ENCODE results near the gene ZNF384.

ZNF384 gene

GRCh38 chr12:6646276-6647082, 42.7 kb downstream of the ZNF384 start:
- Histone ChIP-seq H3K4me1 (peaks cover 0 to 14% (median 5%) of the 10 kb centered on the region in 4 donors), H3K4me3 (peak overlapping the region; percentile 46 to 53), H3K27ac (peak overlapping the region in 1 of 2 donors; percentile 62), H3K36me3 (peaks cover 28 to 37% (median 28%) of the 10 kb centered on the region in 3 donors), H3K27me3 (no peaks in the 10 kb centered on the region), H3K9me3 (no peaks in the 10 kb centered on the region)
- no peak for DNase-seq
- no peak for TF ChIP-seq CTCF (IDR thresholded peaks at IDR 0.05)
- intact Hi-C loops (cut with DNase I; ENCODE audit: low total_unique reads) = no loop called here

GRCh38 chr12:6644903-6645302, 44.3 kb downstream of the ZNF384 start:
- H3K4me1 ChIP-seq = peaks cover 0 to 14% (median 5%) of the 10 kb centered on the region in 4 donors
- no peaks in the 10 kb centered on the region for H3K9me3 ChIP-seq
- intact Hi-C loops (cut with DNase I; ENCODE audit: low total_unique reads) = no loop called here
- no peaks in the 10 kb centered on the region for H3K27me3 ChIP-seq
- peak; percentile 10 to 32 for TF ChIP-seq CTCF (IDR thresholded peaks at IDR 0.05)
- no peak overlapping the region for H3K27ac ChIP-seq
- H3K4me3 ChIP-seq = no peak overlapping the region
- peak in 1 of 2 donors; percentile 46 for DNase-seq
- H3K36me3 ChIP-seq = peaks cover 13 to 21% (median 13%) of the 10 kb centered on the region in 3 donors

- peaks cover 8 to 15% (median 9%) of the 10 kb centered on the region in 3 donors for H3K36me3 ChIP-seq
- H3K9me3 ChIP-seq = no peaks in the 10 kb centered on the region
- DNase-seq = peak in 1 of 2 donors; percentile 26
- no peak overlapping the region for H3K4me3 ChIP-seq
- no peak overlapping the region for H3K27ac ChIP-seq
- H3K4me1 ChIP-seq = peaks cover 0 to 14% (median 5%) of the 10 kb centered on the region in 4 donors
- intact Hi-C loops (cut with DNase I; ENCODE audit: low total_unique reads) = no loop called here
- no peak for TF ChIP-seq CTCF (IDR thresholded peaks at IDR 0.05)
- no peaks in the 10 kb centered on the region for H3K27me3 ChIP-seq
Measured at GRCh38 chr12:6644257-6644596, 44.9 kb downstream of the ZNF384 start.

- intact Hi-C loops (cut with DNase I; ENCODE audit: low total_unique reads) = loop anchor here (2.0 kb wide), 1 partner anchor 23 kb away; no protein-coding TSS in a partner anchor
- Histone ChIP-seq H3K27ac (no peak overlapping the region), H3K9me3 (no peaks in the 10 kb centered on the region), H3K4me1 (peaks cover 0 to 14% (median 5%) of the 10 kb centered on the region in 4 donors), H3K27me3 (peaks cover 0 to 3% of the 10 kb centered on the region in 2 donors), H3K36me3 (peaks cover 7 to 9% (median 8%) of the 10 kb centered on the region in 3 donors), H3K4me3 (no peak overlapping the region)
- DNase-seq = peak in 1 of 2 donors; percentile 24
- no peak for TF ChIP-seq CTCF (IDR thresholded peaks at IDR 0.05)
Measured at GRCh38 chr12:6643569-6644256, 45.5 kb downstream of the ZNF384 start.

- no peak for TF ChIP-seq CTCF (IDR thresholded peaks at IDR 0.05)
- DNase-seq = no peak
- no peaks in the 10 kb centered on the region for H3K9me3 ChIP-seq
- no peak overlapping the region for H3K4me3 ChIP-seq
- H3K36me3 ChIP-seq = no peaks in the 10 kb centered on the region
- no peak overlapping the region for H3K27ac ChIP-seq
- no peaks in the 10 kb centered on the region for H3K4me1 ChIP-seq
- H3K27me3 ChIP-seq = peaks cover 0 to 6% of the 10 kb centered on the region in 2 donors
- intact Hi-C loops (cut with DNase I; ENCODE audit: low total_unique reads) = no loop called here
Measured at GRCh38 chr12:6641131-6641530, 48.0 kb downstream of the ZNF384 start.

Data from tibial artery (tissue), 4 donors.